ENCODE measurements around the gene VPS18.
"Not testable (repeated sequence)": the region's sequence is repeated elsewhere in the genome, so short reads cannot be mapped to it uniquely, and the experiment has no call there.

The VPS18 gene, protein sequence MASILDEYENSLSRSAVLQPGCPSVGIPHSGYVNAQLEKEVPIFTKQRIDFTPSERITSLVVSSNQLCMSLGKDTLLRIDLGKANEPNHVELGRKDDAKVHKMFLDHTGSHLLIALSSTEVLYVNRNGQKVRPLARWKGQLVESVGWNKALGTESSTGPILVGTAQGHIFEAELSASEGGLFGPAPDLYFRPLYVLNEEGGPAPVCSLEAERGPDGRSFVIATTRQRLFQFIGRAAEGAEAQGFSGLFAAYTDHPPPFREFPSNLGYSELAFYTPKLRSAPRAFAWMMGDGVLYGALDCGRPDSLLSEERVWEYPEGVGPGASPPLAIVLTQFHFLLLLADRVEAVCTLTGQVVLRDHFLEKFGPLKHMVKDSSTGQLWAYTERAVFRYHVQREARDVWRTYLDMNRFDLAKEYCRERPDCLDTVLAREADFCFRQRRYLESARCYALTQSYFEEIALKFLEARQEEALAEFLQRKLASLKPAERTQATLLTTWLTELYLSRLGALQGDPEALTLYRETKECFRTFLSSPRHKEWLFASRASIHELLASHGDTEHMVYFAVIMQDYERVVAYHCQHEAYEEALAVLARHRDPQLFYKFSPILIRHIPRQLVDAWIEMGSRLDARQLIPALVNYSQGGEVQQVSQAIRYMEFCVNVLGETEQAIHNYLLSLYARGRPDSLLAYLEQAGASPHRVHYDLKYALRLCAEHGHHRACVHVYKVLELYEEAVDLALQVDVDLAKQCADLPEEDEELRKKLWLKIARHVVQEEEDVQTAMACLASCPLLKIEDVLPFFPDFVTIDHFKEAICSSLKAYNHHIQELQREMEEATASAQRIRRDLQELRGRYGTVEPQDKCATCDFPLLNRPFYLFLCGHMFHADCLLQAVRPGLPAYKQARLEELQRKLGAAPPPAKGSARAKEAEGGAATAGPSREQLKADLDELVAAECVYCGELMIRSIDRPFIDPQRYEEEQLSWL

GRCh38 chr15:40893733-40894680 lies at the start of gene VPS18:
VPS18 (plus strand) TSS chr15:40894450; CDS start chr15:40894769, 319 bp downstream.
- peak; percentile 98 to 99 for DNase-seq (ENCODE audit: low read depth in 2 of 2)

GRCh38 chr15:40844696-40845030 lies 49.6 kb upstream of the VPS18 start:
- DNase-seq (ENCODE audit: low read depth in 2 of 2), result peak in 1 of 2 donors; percentile 4

DNA sequence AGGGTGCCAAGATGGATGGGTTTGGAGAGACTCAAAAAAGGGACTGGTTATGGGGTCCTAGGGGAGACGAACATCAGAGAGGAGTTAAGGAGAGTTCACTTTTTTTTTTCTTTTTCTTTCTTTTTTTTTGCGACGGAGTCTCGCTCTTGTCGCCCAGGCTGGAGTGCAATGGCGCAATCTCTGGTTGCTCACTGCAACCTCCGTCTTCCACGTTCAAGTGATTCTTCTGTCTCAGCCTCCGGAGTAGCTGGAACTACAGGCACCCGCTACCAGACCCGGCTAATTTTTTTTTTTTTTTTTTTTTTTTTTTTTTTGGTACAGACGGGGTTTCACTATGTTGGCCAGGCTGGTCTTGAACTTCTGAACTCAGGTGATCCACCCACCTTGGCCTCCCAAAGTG lies 49.2 kb upstream of the VPS18 start:
- no peak for DNase-seq (ENCODE audit: low read depth in 2 of 2)

DNA sequence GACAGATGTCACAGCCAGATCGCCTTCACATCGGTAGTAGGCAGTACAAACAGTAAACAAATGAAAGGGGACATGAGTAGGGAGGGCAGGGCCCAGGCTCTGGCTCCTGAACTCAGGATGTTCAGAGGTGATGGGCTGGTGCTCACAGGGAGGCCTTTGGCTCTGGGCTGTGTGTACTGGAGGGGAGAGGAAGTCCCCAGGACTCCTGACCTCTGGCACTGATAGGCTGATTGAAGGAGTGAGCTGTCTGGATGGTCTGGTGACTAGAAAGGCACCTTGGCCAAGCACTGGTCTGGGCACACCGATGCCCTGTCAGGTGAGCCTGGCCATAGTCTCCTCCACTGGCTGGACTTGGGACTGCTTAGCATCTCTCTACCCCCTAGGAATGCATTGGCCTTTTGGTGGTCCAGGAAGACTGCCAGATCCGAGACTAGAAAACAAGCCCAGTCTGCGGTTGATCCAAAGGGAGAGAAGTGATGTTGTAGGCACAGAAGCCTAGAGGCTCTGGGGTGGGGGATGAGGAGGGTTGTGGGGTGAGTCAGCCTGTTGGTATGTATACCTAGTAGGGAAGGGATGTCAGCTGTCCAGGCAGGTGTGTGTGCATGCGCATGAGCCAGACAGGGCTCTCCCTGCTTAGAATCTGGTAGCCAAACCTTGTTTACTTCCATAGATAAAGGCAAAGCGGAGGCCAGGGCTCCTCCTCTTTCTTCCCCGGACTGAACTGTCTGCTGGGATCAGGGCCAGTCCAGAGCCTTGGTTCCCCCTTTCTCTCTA lies 48.6 kb upstream of the VPS18 start:
- no peak for DNase-seq (ENCODE audit: low read depth in 2 of 2)

GRCh38 chr15:40846841-40847222 lies 47.4 kb upstream of the VPS18 start:
- DNase-seq (ENCODE audit: low read depth in 2 of 2), result no peak

GRCh38 chr15:40847223-40847961 lies 46.9 kb upstream of the VPS18 start:
- no peak for DNase-seq (ENCODE audit: low read depth in 2 of 2)

- DNase-seq (ENCODE audit: low read depth in 2 of 2), result no peak
Observed at GRCh38 chr15:40850576-40851112, 43.6 kb upstream of the VPS18 start.

DNA sequence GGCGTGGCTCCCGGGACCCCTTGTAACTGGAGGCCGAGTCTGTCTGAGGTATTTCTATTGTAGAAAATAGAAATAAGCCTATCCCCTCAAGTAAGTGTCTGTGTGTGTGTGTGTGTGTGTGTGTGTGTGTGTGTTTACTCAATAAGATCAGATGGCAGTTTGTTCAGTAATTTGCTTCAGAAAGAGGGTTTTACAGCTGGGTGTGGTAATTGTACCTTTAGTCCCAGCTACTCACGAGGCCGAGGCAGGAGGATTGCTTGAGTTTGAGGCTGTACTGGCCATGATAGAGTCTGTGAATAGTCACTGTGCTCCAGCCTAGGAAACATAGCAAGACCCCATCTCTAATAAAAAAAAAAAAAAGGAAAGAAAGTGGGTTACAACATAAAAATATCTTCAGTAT lies 41.7 kb upstream of the VPS18 start:
- no peak for DNase-seq (ENCODE audit: low read depth in 2 of 2)

DNA sequence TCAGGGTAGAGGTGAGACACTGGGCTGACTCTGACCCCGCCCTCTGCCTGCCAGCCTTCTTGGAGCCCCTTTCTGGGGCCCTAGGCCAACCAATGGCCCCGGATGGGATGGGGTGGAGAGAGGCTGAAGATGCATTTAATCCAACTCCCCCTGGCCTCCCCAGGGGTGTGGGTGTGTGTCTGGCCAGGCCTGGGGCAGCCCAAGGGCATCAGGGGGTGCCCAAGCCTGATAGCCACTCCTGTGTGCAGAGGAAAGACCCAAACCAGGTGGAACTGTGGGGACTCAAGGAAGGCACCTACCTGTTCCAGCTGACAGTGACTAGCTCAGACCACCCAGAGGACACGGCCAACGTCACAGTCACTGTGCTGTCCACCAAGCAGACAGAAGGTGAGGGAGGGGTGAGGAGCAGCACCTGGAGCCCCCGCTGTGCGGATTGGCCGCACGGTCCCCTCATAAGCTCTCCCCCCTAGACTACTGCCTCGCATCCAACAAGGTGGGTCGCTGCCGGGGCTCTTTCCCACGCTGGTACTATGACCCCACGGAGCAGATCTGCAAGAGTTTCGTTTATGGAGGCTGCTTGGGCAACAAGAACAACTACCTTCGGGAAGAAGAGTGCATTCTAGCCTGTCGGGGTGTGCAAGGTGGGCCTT lies 40.9 kb upstream of the VPS18 start:
- no peak for DNase-seq (ENCODE audit: low read depth in 2 of 2)

DNA sequence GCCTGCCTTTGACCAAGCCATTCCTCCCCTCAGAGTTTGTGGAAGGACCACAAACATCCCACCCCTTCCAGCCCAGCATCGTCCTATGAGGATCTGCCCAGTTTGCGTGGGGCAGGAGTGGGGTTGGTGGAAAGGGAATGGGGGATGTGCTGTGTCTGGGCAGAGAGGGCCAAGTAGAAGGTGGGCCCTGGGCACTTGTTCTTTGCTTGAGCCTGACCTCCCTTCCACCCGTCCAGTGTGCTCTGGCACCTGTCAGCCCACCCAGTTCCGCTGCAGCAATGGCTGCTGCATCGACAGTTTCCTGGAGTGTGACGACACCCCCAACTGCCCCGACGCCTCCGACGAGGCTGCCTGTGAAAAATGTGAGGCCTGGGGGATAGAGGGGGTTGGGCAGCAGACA lies 40.1 kb upstream of the VPS18 start:
- no peak for DNase-seq (ENCODE audit: low read depth in 2 of 2)

- DNase-seq (ENCODE audit: low read depth in 2 of 2), result no peak
Observed at GRCh38 chr15:40855706-40856234, 38.5 kb upstream of the VPS18 start.

GRCh38 chr15:40856746-40857145 lies 37.5 kb upstream of the VPS18 start:
- no peak for DNase-seq (ENCODE audit: low read depth in 2 of 2)

DNA sequence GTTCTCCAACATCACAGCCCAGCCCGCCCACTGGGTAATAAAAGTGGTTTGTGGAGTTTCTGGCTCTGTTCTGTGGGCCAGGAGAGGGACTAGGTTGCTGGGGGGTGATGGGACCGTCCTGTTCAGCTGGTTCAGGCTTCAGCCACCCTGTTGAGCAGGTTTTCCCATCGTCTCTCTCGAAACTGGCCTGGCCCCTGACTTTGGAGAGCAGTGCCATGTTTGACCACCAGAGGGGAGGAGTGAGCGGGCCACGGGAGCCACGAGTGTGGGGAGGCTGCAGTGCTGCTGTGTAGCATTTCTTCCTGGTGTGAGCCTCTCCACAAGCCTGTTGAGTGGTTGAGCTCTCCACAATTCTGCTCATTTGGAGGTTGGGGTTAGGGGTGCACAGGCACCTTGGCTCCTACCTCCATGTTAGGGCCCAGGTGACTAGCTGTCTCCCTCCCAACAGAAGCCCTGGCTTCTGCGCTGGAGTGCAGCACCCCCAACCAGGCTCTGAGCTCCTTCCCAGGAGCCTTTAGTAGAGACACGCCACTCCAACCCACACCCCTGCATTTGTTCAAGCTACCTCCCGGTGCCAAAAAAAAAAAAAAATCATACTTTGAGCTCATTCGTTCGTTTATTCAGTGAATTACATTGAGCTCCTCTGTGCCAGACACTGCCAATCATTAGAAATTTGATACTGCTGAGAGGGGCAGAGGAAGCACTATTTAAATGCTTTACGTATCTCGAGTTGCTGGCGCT lies 36.5 kb upstream of the VPS18 start:
- peak; percentile 67 to 72 for DNase-seq (ENCODE audit: low read depth in 2 of 2)

- DNase-seq (ENCODE audit: low read depth in 2 of 2), result no peak
Observed at GRCh38 chr15:40858706-40859105, 35.5 kb upstream of the VPS18 start.

GRCh38 chr15:40859206-40859851 lies 34.9 kb upstream of the VPS18 start:
- DNase-seq (ENCODE audit: low read depth in 2 of 2), result peak; percentile 57 to 72

DNA sequence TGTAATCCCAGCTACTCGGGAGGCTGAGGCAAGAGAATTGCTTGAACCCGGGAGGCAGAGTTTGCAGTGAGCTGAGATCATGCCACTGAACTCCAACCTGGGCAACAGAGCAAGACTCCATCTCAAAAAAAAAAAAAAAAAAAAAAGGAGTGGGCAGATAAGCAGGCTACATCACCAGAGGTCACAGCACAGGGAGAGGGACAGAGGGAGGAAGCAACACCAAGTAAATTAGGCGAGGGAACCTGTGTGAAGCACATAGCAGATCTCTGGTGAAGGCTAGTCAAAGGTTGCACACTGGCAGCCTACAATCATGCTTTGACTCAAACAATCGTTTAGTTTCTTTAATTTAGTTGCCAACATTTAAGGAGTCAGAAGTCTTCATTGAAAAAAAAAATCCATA lies 33.1 kb upstream of the VPS18 start:
- DNase-seq (ENCODE audit: low read depth in 2 of 2), result not testable (repeated sequence)

DNA sequence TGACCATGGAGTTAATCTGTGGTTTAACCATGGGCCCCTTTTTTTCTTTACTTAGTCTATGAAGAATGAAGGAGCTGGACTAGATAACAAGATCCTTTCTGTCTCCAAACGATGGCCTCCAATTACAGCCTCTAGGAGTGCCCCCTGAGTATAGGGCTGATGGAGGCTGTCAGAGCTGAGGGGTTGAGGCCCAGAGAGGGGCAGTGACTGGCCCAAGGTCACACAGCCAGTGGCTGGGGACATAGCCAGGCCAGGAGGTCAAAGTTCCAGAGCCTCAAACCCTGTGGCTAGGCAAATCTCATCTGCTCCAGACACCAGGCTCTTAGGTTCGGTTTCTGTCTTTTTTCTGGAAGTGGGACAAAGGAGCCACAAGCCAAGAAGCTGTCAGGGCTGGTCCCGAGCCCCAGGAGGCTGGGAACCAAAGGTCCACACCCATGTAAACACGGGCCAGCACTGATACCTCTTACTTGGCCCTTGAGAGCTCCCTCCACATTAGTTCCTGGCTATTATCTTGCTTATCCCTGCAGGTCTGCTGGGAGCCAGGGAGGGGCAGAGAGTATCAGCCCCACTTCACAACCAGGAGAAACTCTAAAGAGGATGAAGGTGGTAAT lies 30.5 kb upstream of the VPS18 start:
- DNase-seq (ENCODE audit: low read depth in 2 of 2), result no peak
